H54 (cell line): Measurements from ENCODE around the gene CGB5.

Experiments
- DNase-seq: peaks from one replicate; pipeline ENCODE4 v3.0.0; 2011; ENCODE audit warnings: low spot score, mixed read lengths; ENCODE audit not compliant: insufficient read length
- FAIRE-seq: peaks from 3 replicates; lab custom pipeline; 2011; peaks lifted over from hg19 to GRCh38; lab: Jason Lieb, UNC
- POLR2A ChIP-seq: IDR thresholded peaks from 2 replicates; pipeline ENCODE4 v1.6.1; 2011; ENCODE audit warnings: low read depth, mild to moderate bottlenecking, low read length

CGB5 gene

GRCh38 chr19:49085868-49086232 lies 42.2 kb downstream of the CGB5 start:
- no peak for FAIRE-seq
- TF ChIP-seq POLR2A: no peak
- no peak for DNase-seq

- FAIRE-seq: no peak
- TF ChIP-seq POLR2A: no peak
Observed at GRCh38 chr19:49086296-49086695, 42.6 kb downstream of the CGB5 start.

GRCh38 chr19:49091391-49092038 lies 47.9 kb downstream of the CGB5 start:
- DNase-seq: no peak
- FAIRE-seq: no peak
- no peak for TF ChIP-seq POLR2A

More at GRCh38 chr19:49086296-49086695, 42.6 kb downstream of the CGB5 start:
- no peak for DNase-seq

- no peak for DNase-seq
- FAIRE-seq: no peak
- no peak for TF ChIP-seq POLR2A
Observed at GRCh38 chr19:49092686-49093085, 49.0 kb downstream of the CGB5 start.
